ENCODE data around the gene DONSON.
"Not testable (repeated sequence)": the region's sequence is repeated elsewhere in the genome, so short reads cannot be mapped to it uniquely, and the experiment has no call there.

The DONSON gene

GRCh38 chr21:33587792-33588484 is 546 bp downstream of the DONSON start:
- peak overlapping the region; percentile 75 for H2AFZ ChIP-seq
- H3K9ac ChIP-seq = no peak overlapping the region
- peak overlapping the region; percentile 93 for H3K4me2 ChIP-seq (ENCODE audit: low read length)
- no peaks in the 10 kb centered on the region for H3K27me3 ChIP-seq (ENCODE audit: control insufficient read depth, insufficient read depth, low read length)
- no peaks in the 10 kb centered on the region for H3K9me3 ChIP-seq (ENCODE audit: control insufficient read depth, low read length)
- no peaks in the 10 kb centered on the region for H3K79me2 ChIP-seq
- no peaks in the 10 kb centered on the region for H3K36me3 ChIP-seq (ENCODE audit: control insufficient read depth, insufficient read depth, low read length)
- peak overlapping the region; percentile 54 for H3K27ac ChIP-seq
- no peak for TF ChIP-seq CTCF (IDR thresholded peaks at IDR 0.05)
- H3K4me3 ChIP-seq (ENCODE audit: low read depth, low read length) = peak overlapping the region; percentile 68
- H3K4me1 ChIP-seq = no peaks in the 10 kb centered on the region

GRCh38 chr21:33586927-33587326 is 1.6 kb downstream of the DONSON start:
- Histone ChIP-seq H3K79me2 (no peaks in the 10 kb centered on the region), H3K9ac (no peak overlapping the region), H3K27ac (no peak overlapping the region), H2AFZ (no peak overlapping the region), H3K27me3 (ENCODE audit: control insufficient read depth, insufficient read depth, low read length) (no peaks in the 10 kb centered on the region), H3K36me3 (ENCODE audit: control insufficient read depth, insufficient read depth, low read length) (no peaks in the 10 kb centered on the region), H3K4me3 (ENCODE audit: low read depth, low read length) (no peak overlapping the region), H3K9me3 (ENCODE audit: control insufficient read depth, low read length) (no peaks in the 10 kb centered on the region), H3K4me1 (no peaks in the 10 kb centered on the region), H3K4me2 (ENCODE audit: low read length) (no peak overlapping the region)
- TF ChIP-seq CTCF (IDR thresholded peaks at IDR 0.05) = no peak

GRCh38 chr21:33584455-33584854 is 4.0 kb downstream of the DONSON start:
- no peak overlapping the region for H3K9ac ChIP-seq
- no peaks in the 10 kb centered on the region for H3K27me3 ChIP-seq (ENCODE audit: control insufficient read depth, insufficient read depth, low read length)
- no peaks in the 10 kb centered on the region for H3K4me1 ChIP-seq
- H3K79me2 ChIP-seq = no peaks in the 10 kb centered on the region
- H2AFZ ChIP-seq = no peak overlapping the region
- no peaks in the 10 kb centered on the region for H3K9me3 ChIP-seq (ENCODE audit: control insufficient read depth, low read length)
- no peak overlapping the region for H3K4me2 ChIP-seq (ENCODE audit: low read length)
- no peak overlapping the region for H3K27ac ChIP-seq
- H3K36me3 ChIP-seq (ENCODE audit: control insufficient read depth, insufficient read depth, low read length) = no peaks in the 10 kb centered on the region
- TF ChIP-seq CTCF (IDR thresholded peaks at IDR 0.05) = no peak
- no peak overlapping the region for H3K4me3 ChIP-seq (ENCODE audit: low read depth, low read length)

GRCh38 chr21:33578959-33579542 is 9.4 kb downstream of the DONSON start:
- Histone ChIP-seq H3K36me3 (ENCODE audit: control insufficient read depth, insufficient read depth, low read length) (no peaks in the 10 kb centered on the region), H3K4me2 (ENCODE audit: low read length) (no peak overlapping the region), H2AFZ (no peak overlapping the region), H3K4me3 (ENCODE audit: low read depth, low read length) (no peak overlapping the region), H3K27me3 (ENCODE audit: control insufficient read depth, insufficient read depth, low read length) (no peaks in the 10 kb centered on the region), H3K27ac (no peak overlapping the region), H3K4me1 (no peaks in the 10 kb centered on the region), H3K79me2 (no peaks in the 10 kb centered on the region), H3K9ac (no peak overlapping the region), H3K9me3 (ENCODE audit: control insufficient read depth, low read length) (no peaks in the 10 kb centered on the region)
- no peak for TF ChIP-seq CTCF (IDR thresholded peaks at IDR 0.05)

- Histone ChIP-seq H2AFZ (no peak overlapping the region), H3K27ac (no peak overlapping the region), H3K9ac (no peak overlapping the region), H3K9me3 (ENCODE audit: control insufficient read depth, low read length) (no peaks in the 10 kb centered on the region), H3K4me1 (no peaks in the 10 kb centered on the region), H3K79me2 (no peaks in the 10 kb centered on the region), H3K36me3 (ENCODE audit: control insufficient read depth, insufficient read depth, low read length) (no peaks in the 10 kb centered on the region), H3K27me3 (ENCODE audit: control insufficient read depth, insufficient read depth, low read length) (no peaks in the 10 kb centered on the region), H3K4me2 (ENCODE audit: low read length) (no peak overlapping the region), H3K4me3 (ENCODE audit: low read depth, low read length) (no peak overlapping the region)
- TF ChIP-seq CTCF (IDR thresholded peaks at IDR 0.05) = no peak
Measured at GRCh38 chr21:33578214-33578613, 10.3 kb downstream of the DONSON start.

- H3K79me2 ChIP-seq; H3K4me2 ChIP-seq (ENCODE audit: low read length); H3K27me3 ChIP-seq (ENCODE audit: control insufficient read depth, insufficient read depth, low read length); H3K9ac ChIP-seq; H3K4me1 ChIP-seq; H3K36me3 ChIP-seq (ENCODE audit: control insufficient read depth, insufficient read depth, low read length); H2AFZ ChIP-seq; H3K9me3 ChIP-seq (ENCODE audit: control insufficient read depth, low read length); H3K4me3 ChIP-seq (ENCODE audit: low read depth, low read length); H3K27ac ChIP-seq: not testable (repeated sequence)
Measured at GRCh38 chr21:33576741-33577141, 11.7 kb downstream of the DONSON start.
